GM12865 (cell line): Measurements from ENCODE around the gene RANBP9.

Experiments used
- DNase-seq: peaks from one replicate; pipeline ENCODE4 v3.0.0; 2010; ENCODE audit warnings: low read depth
- H3K4me3 ChIP-seq: 2 replicates; pipeline ENCODE4 v1.5.1; 2011; ENCODE audit warnings: mild to moderate bottlenecking, low read depth, low read length, control low read depth
- TF ChIP-seq, protein P1 (sequence below): IDR thresholded peaks from 2 replicates; pipeline ENCODE4 v1.5.1; 2011; ENCODE audit warnings: low read length, control low read depth, low read depth, inconsistent platforms; ENCODE audit not compliant: insufficient read depth; ENCODE audit errors: missing control alignments

Gene RANBP9

DNA sequence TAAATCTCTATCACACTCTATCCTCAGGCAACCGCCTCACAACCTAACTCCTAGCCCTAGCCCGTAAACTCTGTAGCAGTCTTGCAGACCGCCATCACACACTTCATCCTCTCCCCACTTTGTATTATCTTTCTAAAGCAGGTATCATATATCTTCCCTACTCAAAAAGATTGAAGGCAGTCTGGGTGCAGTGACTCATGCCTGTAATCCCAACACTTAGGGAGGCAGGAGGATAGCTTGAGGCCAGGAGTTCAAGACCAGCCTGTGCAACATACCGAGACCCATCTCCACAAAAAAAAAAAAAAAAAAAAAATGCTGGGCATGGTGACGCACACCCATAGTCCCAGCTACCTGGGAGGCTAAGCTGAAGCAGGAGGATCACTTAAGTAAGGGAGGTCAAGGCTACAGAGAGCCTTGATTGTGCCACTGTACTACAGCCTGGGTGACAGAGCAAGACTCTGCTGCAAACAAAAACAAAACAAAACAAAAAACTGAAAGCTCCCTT lies 22.9 kb downstream of the RANBP9 start:
- H3K4me3 ChIP-seq: no peak overlapping the region
- no peak for DNase-seq
- TF ChIP-seq, protein P1, sequence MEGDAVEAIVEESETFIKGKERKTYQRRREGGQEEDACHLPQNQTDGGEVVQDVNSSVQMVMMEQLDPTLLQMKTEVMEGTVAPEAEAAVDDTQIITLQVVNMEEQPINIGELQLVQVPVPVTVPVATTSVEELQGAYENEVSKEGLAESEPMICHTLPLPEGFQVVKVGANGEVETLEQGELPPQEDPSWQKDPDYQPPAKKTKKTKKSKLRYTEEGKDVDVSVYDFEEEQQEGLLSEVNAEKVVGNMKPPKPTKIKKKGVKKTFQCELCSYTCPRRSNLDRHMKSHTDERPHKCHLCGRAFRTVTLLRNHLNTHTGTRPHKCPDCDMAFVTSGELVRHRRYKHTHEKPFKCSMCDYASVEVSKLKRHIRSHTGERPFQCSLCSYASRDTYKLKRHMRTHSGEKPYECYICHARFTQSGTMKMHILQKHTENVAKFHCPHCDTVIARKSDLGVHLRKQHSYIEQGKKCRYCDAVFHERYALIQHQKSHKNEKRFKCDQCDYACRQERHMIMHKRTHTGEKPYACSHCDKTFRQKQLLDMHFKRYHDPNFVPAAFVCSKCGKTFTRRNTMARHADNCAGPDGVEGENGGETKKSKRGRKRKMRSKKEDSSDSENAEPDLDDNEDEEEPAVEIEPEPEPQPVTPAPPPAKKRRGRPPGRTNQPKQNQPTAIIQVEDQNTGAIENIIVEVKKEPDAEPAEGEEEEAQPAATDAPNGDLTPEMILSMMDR: no peak

DNA sequence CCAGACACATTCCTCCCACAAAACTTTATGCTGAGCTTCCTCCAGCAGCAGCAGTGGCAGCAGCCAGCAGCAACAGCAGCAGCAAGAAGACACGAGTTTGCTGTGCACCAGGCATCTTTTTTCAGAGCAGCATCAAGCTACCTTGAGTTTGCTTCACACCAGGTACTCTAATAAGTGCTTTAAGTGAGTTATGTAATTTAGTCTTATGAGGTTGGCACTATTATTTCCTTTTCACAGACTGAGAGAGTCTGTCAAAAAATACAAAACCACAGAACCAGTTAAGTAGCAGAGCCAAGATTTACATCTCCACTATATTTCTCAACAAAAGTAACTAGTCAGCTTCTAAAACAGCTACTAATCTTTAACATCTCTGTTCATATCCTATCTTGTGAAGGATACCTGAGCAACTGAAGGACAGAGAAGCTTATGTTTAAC lies 23.7 kb downstream of the RANBP9 start:
- TF ChIP-seq, protein P1: no peak
- no peak overlapping the region for H3K4me3 ChIP-seq
- DNase-seq: no peak

DNA sequence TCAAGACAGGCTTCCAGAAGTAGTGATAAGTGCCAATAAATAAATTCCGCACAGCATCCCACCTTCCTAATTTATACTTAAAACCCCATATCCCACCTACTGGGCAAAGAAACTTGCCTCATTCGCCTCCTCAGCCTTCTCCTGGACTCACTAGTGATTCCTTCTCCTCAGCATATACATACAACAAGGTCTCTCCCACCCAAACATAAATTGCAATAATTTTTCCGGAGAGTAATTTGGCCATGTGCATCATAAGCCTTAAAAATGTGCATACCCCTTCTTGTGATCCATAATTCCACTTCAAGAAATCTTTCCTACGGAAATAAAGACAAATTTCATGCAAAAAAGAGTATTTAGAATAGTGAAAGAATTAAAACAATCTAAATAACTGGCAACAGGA lies 26.8 kb downstream of the RANBP9 start:
- DNase-seq: no peak
- TF ChIP-seq, protein P1: no peak
- no peak overlapping the region for H3K4me3 ChIP-seq

DNA sequence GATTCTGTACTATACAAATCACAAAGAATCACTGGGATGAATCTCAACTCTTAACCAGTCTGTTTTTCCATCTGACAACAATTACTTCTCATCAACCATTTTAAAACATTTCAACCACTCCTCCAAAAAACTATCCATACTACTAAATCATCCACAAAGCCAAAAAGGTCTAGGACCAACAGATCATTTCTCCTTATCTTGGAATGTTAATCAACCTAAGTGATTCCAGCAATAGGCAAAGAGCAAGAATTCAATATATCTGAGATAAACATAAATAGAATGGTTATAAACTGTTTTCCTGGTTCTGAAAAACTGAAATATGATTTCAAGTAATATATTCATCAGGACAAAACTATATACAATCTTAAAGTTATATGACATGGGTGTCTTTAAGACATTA lies 28.6 kb downstream of the RANBP9 start:
- no peak for DNase-seq
- TF ChIP-seq, protein P1: no peak
- H3K4me3 ChIP-seq: no peak overlapping the region

DNA sequence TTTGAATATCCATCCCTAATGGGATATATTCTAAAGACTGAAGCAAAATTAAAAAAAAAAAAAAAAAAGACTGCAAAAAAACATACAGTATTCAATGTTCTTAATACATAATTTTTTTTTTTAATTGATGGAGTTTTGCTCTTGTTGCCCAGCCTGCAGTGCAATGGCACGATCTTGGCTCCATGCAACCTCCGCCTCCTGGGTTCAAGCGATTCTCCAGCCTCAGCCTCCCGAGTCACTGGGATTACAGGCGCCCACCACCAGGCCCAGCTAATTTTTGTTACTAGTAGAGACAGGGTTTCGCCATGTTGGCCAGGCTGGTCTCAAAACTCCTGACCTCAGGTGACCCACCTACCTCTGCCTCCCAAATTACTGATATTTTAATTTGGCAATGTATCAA lies 29.3 kb downstream of the RANBP9 start:
- TF ChIP-seq, protein P1: no peak
- DNase-seq: no peak

DNA sequence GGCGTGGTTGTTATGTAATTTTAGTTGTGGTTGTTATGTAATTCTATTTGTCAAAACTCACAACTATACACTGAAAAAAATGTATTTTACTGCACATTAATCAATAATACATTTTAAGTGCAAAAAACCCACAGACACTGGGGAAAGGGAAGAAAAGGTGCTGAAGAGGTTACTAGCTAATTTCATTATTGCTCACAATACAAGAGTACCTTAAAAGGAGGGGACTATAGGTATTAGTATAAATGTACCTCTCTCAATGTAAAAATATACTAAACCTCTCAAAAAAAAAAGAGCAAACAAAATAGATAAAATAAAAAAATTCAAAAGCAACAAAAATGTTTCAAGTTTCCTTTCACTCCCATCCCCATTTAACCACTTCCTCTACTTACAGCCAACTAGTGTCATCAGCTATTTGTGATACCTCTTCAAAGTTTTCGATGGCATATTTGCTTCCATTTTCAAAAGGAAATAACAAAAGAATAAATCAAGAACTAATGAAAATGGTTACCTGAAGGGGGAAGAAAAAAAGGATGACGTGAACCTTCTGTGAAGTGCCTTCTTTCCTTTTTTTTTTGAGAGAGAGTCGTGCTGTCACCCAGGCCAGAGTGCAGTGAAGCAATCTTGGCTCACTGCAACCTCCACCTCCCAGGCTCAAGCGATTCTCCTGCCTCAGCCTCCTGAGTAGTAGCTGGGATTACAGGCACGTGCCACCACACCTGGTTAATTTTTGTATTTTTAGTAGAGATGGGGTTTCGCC lies 30.2 kb downstream of the RANBP9 start:
- DNase-seq: peak; percentile 48
- TF ChIP-seq, protein P1: no peak
- no peak overlapping the region for H3K4me3 ChIP-seq

More for the DNA sequence above, 29.3 kb downstream of the RANBP9 start:
- H3K4me3 ChIP-seq: no peak overlapping the region
